Activated CD4-positive, alpha-beta memory T cell treated with anti-CD3 and anti-CD28 coated beads for 36 hours (primary cell): ENCODE results near the gene OGFOD3. TPM values are rescaled to one million over a fixed set of nuclear protein-coding genes. Genes with fewer than 3 reads are reported as not detected.
A peak's percentile ranks its signal among the peaks of the same experiment; 100 is the strongest.

ENCODE experiments used
- CTCF ChIA-PET: fragments of 350-600 bp; sonication (Branson Sonifier 250); formaldehyde crosslinking; loops from one replicate; lab custom pipeline; 2021; ENCODE audit warnings: antibody characterized with exemption, inconsistent platforms; lab: Charles Lee
- POLR2A ChIA-PET: fragments of 350-600 bp; sonication (Branson Sonifier 250); formaldehyde crosslinking; loops from one replicate; lab custom pipeline; 2021; ENCODE audit warnings: antibody characterized with exemption; lab: Charles Lee
- DNase-seq: peaks from one replicate; pipeline ENCODE4 v3.0.0-alpha.2; 2020
- H3K27ac Mint-ChIP-seq: one replicate; pipeline ENCODE4 v1.8.0; 2021; ENCODE audit warnings: mixed read lengths
- H3K27me3 Mint-ChIP-seq: one replicate; pipeline ENCODE4 v1.8.0; 2021; ENCODE audit warnings: mixed read lengths
- H3K36me3 Mint-ChIP-seq: one replicate; pipeline ENCODE4 v1.8.0; 2021; ENCODE audit warnings: mixed read lengths
- H3K4me1 Mint-ChIP-seq: one replicate; pipeline ENCODE4 v1.8.0; 2021; ENCODE audit warnings: low read depth, mixed read lengths
- H3K4me3 Mint-ChIP-seq: one replicate; pipeline ENCODE4 v1.8.0; 2021; ENCODE audit warnings: mild to moderate bottlenecking, mixed read lengths
- H3K9me3 Mint-ChIP-seq: one replicate; pipeline ENCODE4 v1.8.0; 2021; ENCODE audit warnings: mixed read lengths
- intact Hi-C: fragments of 100-400 bp; cut with micrococcal nuclease; formaldehyde crosslinking; loops from one replicate; pipeline ENCODE4 v1.15.1; 2023
- total RNA-seq, 2 experiments: library from RNA; stranded (reverse); gene quantifications; one replicate each; pipeline ENCODE4 v1.2.3, GENCODE V29; 2021

Gene OGFOD3
- total RNA-seq, 2 experiments from 2014 or later: 29.7 to 32.2 TPM

DNA sequence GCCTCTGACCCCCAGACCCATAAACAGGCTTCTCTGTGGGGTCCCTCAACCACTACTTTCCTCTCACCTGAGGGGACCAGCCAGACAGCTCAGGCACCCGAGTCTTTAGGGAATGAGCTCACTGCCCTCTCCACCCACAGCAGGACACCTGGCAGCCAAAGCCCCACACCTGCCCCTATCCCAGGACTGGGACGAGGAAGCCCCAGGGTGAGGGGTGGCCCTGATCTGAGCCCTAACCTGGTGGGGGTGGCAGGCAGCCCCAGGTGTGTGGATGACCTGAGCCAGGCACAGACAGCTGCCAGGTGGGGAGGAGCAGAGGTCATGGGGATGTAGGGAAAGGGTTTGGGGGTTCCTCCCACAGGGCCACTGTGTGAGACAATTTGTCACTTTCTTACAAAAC is 61.0 kb downstream of the OGFOD3 start:
- intact Hi-C loops: no loop called here
- no peaks in the 10 kb centered on the region for H3K9me3 Mint-ChIP-seq
- POLR2A ChIA-PET: no interaction called here
- H3K27ac Mint-ChIP-seq: no peak overlapping the region
- CTCF ChIA-PET: interaction anchor here (1.2 to 1.5 kb wide), 4 partner anchors 13 to 67 kb away, joined by 3 to 6 read pairs (median 4); partner anchors contain the start of gene UTS2R
- no peak overlapping the region for H3K4me3 Mint-ChIP-seq
- peaks cover 7% of the 10 kb centered on the region for H3K4me1 Mint-ChIP-seq
- peaks cover 7% of the 10 kb centered on the region for H3K27me3 Mint-ChIP-seq
- DNase-seq: no peak
- H3K36me3 Mint-ChIP-seq: no peaks in the 10 kb centered on the region

DNA sequence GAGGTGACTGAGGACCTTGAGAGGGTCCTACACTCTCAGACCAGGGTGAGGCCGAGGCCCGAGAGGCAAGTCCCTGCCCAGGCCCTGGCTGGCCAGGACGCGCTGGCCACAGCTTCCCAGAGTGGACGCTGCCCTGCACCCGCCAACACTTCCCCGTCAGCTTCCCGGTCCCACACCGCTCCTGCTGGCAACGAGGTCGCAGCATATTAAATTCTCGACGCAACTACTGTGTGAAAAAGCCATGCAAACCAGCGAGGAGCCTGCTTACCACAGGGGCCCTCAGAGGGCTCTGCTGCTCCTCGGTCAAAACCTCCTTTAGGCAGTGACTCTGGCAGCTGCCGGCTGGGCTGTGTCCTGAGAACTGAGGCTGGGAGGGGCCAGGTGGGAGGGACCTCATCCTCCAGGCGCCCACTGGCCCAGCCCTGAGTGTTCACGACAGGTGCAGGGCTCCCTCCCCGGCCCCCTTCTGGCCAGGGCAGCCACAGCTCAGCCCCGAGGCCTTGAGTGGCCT is 61.5 kb downstream of the OGFOD3 start:
- POLR2A ChIA-PET: no interaction called here
- H3K4me3 Mint-ChIP-seq: no peak overlapping the region
- no peak for DNase-seq
- no peaks in the 10 kb centered on the region for H3K9me3 Mint-ChIP-seq
- H3K36me3 Mint-ChIP-seq: no peaks in the 10 kb centered on the region
- H3K27me3 Mint-ChIP-seq: peaks cover 7% of the 10 kb centered on the region
- CTCF ChIA-PET: interaction anchor here (1.3 kb wide), 1 partner anchor 68 kb away, joined by 4 read pairs; no protein-coding TSS in a partner anchor
- H3K27ac Mint-ChIP-seq: no peak overlapping the region
- H3K4me1 Mint-ChIP-seq: peaks cover 8% of the 10 kb centered on the region
- intact Hi-C loops: no loop called here

DNA sequence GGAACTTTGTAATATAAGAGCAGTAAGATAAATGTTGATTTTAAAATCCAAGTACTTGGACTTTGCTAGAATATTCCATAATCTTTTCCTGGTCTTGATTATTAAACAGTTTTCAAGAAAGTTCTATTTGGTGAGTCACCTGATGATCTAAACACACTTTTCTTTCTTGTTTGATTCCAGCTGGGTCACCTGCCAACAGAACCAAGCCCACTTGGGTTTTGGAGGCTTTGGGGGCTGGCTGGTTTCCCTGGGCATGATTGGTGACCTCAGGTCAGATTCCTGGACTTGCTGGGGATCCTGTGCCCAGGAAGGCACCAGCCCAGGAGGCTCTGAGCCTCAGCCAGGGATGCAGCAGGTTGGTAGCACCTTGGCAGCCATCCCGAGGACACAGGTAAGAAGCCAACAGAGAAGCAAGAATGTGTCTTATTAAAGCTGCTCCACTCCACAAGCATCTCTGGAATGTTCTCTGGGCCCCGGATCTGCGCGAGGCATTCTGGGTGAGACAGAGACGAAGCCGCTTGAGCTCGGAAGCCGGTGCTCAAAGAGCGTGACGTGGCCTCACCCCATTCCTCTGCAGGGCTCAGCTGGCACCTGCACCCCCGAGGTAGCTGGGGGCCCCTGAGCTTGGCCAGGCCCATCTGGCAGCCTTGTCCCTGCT is 62.5 kb downstream of the OGFOD3 start:
- ChIA-PET CTCF (interaction anchor here (1.1 to 1.3 kb wide), 2 partner anchors 11 to 59 kb away, joined by 3 to 6 read pairs; no protein-coding TSS in a partner anchor), POLR2A (no interaction called here)
- Mint-ChIP-seq H3K27me3 (peaks cover 7% of the 10 kb centered on the region), H3K27ac (no peak overlapping the region), H3K4me1 (peaks cover 11% of the 10 kb centered on the region), H3K36me3 (no peaks in the 10 kb centered on the region), H3K9me3 (no peaks in the 10 kb centered on the region), H3K4me3 (no peak overlapping the region)
- intact Hi-C loops: no loop called here
- DNase-seq: no peak

DNA sequence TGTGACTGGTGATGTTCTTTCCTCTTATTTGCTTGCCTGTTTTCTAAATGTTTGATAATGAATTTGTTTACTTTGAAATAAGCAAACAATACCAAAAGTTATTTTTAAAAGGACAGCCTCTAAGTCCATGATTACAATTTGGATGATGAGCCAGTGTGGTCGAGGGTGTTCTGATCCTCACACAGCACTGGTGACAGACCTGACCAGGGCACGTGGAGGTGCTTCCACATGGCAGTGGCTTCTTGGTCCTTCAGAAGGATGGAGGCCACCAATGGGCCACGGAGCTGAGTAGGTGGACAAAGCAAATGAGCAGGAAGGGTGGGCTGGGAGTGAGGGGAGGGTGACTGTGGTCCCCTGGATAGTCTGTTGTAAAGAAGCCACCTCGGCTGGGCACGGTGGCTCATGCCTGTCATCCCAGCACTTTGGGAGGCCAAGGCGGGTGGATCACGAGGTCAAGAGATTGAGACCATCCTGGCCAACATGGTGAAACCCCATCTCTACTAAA is 63.5 kb downstream of the OGFOD3 start:
- ChIA-PET CTCF (interaction anchor here (1.3 kb wide), 1 partner anchor 60 kb away, joined by 6 read pairs; no protein-coding TSS in a partner anchor), POLR2A (no interaction called here)
- Mint-ChIP-seq H3K4me3 (no peak overlapping the region), H3K9me3 (no peaks in the 10 kb centered on the region), H3K27ac (no peak overlapping the region), H3K36me3 (no peaks in the 10 kb centered on the region), H3K27me3 (peaks cover 8% of the 10 kb centered on the region), H3K4me1 (peaks cover 11% of the 10 kb centered on the region)
- intact Hi-C loops: loop anchor here (5.0 kb wide), 2 partner anchors 58 to 197 kb away; no protein-coding TSS in a partner anchor
- no peak for DNase-seq

DNA sequence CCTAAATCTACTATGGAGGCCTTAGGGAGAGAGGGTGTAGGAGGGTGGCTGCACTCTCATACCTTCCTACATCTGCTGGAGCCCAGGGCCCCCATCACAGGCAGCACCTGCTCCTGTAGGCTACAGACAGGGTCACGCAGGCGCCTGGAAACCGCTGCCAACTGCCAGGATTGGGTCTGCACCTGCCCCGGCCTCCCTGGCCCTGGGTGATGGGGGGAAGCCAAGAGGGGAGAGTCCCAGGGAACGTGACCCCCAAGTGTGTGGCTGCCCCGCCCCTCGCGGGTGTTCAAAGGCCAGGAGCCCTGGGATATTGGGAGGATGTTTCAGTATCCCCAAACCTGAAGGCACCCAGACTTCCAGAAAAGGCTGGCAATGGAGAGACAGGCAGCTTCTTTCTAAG is 64.9 kb downstream of the OGFOD3 start:
- Mint-ChIP-seq H3K27me3 (peaks cover 8% of the 10 kb centered on the region), H3K27ac (no peak overlapping the region), H3K9me3 (no peaks in the 10 kb centered on the region), H3K36me3 (no peaks in the 10 kb centered on the region), H3K4me3 (no peak overlapping the region), H3K4me1 (peaks cover 8% of the 10 kb centered on the region)
- CTCF ChIA-PET: interaction anchor here (1.2 to 3.0 kb wide), 3 partner anchors 13 to 116 kb away, joined by 6 to 19 read pairs (median 6); no protein-coding TSS in a partner anchor
- POLR2A ChIA-PET: no interaction called here
- intact Hi-C loops: loop anchor here (5.0 kb wide), 2 partner anchors 56 to 199 kb away; no protein-coding TSS in a partner anchor
- no peak for DNase-seq

DNA sequence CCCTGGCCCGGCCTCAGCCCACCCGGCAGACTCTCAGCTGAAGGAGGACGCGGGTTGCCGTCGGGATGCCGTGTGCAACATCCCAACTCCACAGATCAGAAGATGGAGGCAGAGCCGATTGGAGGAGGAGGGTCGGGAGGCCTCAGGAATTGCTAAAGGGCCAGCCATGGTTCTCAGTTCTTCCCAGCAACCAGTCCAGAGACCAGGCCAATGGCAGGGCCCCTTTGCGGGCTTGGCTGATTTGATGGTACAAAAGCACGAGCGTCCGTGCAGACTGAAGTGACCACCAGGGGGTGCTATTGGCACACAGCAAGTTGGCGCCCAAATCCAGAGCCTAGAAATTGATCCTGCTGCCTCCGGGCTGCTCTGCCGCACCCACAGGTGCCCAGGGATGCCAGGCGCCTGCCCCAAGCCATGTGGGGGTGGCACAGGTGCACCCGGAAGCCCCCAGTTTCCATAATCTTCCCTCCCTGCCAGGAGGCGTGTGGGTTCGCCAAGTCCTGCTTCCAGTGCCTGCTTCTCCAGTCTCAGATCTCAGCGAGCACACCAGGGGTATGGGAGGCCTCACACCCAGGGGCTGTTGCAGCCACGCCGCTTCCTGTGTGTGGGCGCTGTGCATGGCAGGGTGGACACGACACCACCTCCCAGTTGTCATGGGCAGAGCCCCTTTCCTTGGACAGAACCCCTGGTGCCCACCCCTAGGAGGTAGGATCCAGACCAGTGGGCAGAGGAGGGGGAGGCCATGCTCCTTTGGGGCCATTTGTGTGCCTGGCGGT is 66.5 kb downstream of the OGFOD3 start:
- ChIA-PET CTCF (interaction anchor here (0.6 to 3.8 kb wide), 27 partner anchors 13 to 203 kb away, joined by 3 to 27 read pairs (median 4); partner anchors contain the start of genes FOXK2, HEXD and OGFOD3), POLR2A (no interaction called here)
- Mint-ChIP-seq H3K9me3 (no peaks in the 10 kb centered on the region), H3K4me3 (no peak overlapping the region), H3K36me3 (no peaks in the 10 kb centered on the region), H3K27me3 (peaks cover 4% of the 10 kb centered on the region), H3K27ac (no peak overlapping the region), H3K4me1 (peaks cover 4% of the 10 kb centered on the region)
- intact Hi-C loops: loop anchor here (1.0 to 5.0 kb wide), 3 partner anchors 55 to 200 kb away; no protein-coding TSS in a partner anchor
- peak; percentile 88 for DNase-seq

DNA sequence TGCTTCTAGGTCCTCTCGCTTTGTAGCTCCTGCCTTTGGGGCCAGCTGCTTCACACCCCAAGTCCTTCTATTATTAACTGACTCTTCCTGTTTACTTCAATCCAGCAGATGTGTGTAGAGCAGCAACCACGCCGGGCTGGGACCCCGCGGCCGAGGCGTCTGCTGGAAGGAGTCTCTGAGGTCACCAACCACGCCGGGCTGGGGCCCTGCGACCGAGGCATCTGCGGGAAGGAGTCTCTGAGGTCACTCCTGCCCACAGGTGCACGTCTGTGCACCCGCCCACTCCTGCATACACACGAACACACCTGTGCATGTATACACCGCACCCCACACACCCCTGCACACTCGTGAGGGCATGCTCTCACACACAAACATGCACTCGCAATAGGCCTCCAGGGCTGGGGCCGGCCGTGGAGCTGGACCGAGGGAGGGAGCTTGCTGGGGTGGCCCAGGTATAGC is 67.1 kb downstream of the OGFOD3 start:
- H3K36me3 Mint-ChIP-seq: no peaks in the 10 kb centered on the region
- H3K27me3 Mint-ChIP-seq: peaks cover 8% of the 10 kb centered on the region
- H3K4me1 Mint-ChIP-seq: peaks cover 9% of the 10 kb centered on the region
- no peak overlapping the region for H3K4me3 Mint-ChIP-seq
- DNase-seq: no peak
- intact Hi-C loops: loop anchor here (1.0 to 5.0 kb wide), 3 partner anchors 54 to 201 kb away; no protein-coding TSS in a partner anchor
- H3K9me3 Mint-ChIP-seq: no peaks in the 10 kb centered on the region
- POLR2A ChIA-PET: no interaction called here
- no peak overlapping the region for H3K27ac Mint-ChIP-seq
- CTCF ChIA-PET: interaction anchor here (0.6 to 3.8 kb wide), 23 partner anchors 9 to 321 kb away, joined by 3 to 27 read pairs (median 3); partner anchors contain the start of genes HEXD and OGFOD3

DNA sequence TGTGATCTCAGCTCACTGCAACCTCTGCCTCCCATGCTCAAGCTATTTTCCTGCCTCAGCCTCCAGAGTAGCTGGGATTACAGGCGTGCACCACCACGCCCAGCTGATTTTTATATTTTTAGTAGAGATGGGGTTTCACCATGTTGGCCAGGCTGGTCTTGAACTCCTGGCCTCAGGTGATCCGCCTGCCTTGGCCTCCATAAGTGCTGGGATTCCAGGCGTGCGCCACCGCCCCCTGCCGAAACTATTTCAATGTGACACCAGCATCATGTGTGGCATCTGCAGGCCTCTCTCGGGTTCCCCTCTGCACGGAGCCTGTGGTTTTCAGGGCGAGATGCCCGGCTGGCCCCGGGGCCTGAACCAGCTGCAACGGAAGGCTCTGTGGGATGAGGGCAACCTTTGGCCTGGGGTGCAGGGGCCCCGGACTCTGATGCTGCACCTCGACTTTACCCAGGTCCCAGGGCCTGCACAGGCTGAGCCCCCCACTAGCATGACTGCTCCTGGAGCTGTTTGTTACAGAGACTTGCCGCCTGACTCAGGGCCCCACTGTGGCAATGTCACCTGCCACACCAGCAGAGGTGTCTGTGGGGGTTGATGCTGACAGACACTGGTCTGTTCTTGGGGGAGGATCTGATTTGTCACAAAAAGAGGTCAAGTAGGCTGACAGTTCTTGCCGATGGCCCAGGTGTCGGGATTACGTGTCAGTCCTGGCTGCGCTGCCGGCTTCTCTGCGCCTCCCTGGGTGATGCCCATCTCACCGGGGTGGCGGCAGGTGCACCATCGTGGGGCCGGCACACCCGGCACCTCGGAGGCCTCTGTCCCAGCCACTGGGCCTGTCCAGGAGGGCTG is 68.0 kb downstream of the OGFOD3 start:
- H3K4me1 Mint-ChIP-seq: peaks cover 9% of the 10 kb centered on the region
- CTCF ChIA-PET: interaction anchor here (0.6 to 3.8 kb wide), 28 partner anchors 8 to 320 kb away, joined by 3 to 27 read pairs (median 3); partner anchors contain the start of genes HEXD and OGFOD3
- H3K4me3 Mint-ChIP-seq: no peak overlapping the region
- no peak overlapping the region for H3K27ac Mint-ChIP-seq
- no peaks in the 10 kb centered on the region for H3K36me3 Mint-ChIP-seq
- H3K9me3 Mint-ChIP-seq: no peaks in the 10 kb centered on the region
- POLR2A ChIA-PET: interaction anchor here (0.6 kb wide), 1 partner anchor 94 kb away, joined by 3 read pairs; no protein-coding TSS in a partner anchor
- DNase-seq: peak; percentile 79
- peaks cover 8% of the 10 kb centered on the region for H3K27me3 Mint-ChIP-seq
- intact Hi-C loops: loop anchor here (1.0 to 5.0 kb wide), 3 partner anchors 53 to 202 kb away; no protein-coding TSS in a partner anchor

DNA sequence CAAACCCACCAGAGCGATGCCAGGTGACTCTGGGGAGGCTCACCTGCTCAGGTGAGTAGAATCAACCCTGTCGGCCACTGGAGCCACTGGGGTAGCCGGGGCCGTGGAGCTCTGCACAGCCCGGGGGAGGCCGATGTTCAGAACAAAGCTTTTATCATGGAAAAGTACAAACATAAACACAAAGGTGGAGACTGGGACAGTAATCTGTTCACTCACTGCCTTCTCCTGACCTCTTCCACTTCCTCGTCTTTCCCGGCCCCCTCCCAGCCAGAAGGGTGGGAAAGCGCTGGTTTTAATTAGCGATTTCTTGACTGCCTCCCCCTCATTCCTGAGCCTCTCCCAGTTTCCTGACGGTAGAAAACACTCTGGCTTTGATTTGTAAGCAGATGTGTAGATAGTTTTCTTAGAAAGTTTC is 69.1 kb downstream of the OGFOD3 start:
- Mint-ChIP-seq H3K36me3 (no peaks in the 10 kb centered on the region), H3K27ac (no peak overlapping the region), H3K4me3 (no peak overlapping the region), H3K27me3 (peaks cover 8% of the 10 kb centered on the region), H3K4me1 (peaks cover 9% of the 10 kb centered on the region), H3K9me3 (no peaks in the 10 kb centered on the region)
- intact Hi-C loops: no loop called here
- CTCF ChIA-PET: interaction anchor here (0.6 to 3.8 kb wide), 9 partner anchors 11 to 319 kb away, joined by 3 to 27 read pairs (median 6); no protein-coding TSS in a partner anchor
- POLR2A ChIA-PET: no interaction called here
- no peak for DNase-seq

DNA sequence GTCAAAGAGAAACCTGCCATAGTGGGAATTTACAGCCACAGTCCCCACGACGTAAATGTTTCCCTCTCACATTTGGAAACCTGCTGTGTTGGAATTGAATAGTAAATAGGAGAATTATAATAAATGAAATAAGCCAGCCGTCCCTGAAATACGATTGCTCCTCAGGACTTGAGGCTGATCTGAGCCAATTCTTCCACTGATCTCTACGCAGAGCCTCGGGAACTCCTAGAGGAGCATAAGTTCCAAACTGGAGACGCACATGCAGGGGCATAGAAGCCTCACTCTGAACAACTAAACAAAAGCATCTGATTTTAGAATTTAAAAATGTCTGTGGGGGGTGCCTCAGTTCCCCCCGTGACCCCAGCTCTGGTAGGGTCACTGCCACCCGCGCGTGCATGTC is 69.5 kb downstream of the OGFOD3 start:
- H3K36me3 Mint-ChIP-seq: no peaks in the 10 kb centered on the region
- H3K4me3 Mint-ChIP-seq: no peak overlapping the region
- no peak overlapping the region for H3K27ac Mint-ChIP-seq
- CTCF ChIA-PET: interaction anchor here (0.7 to 1.5 kb wide), 4 partner anchors 22 to 231 kb away, joined by 3 to 8 read pairs (median 6); no protein-coding TSS in a partner anchor
- peaks cover 8% of the 10 kb centered on the region for H3K27me3 Mint-ChIP-seq
- DNase-seq: no peak
- POLR2A ChIA-PET: no interaction called here
- peaks cover 9% of the 10 kb centered on the region for H3K4me1 Mint-ChIP-seq
- no peaks in the 10 kb centered on the region for H3K9me3 Mint-ChIP-seq
- intact Hi-C loops: no loop called here
